ENCODE data around the gene CCDC170.

Gene CCDC170

GRCh38 chr6:151590742-151591141 is 96.9 kb downstream of the CCDC170 start:
- ChIA-PET POLR2A (no interaction called here), CTCF (interaction anchor here (1.3 kb wide), 1 partner anchor 10 kb away, joined by 4 read pairs; no protein-coding TSS in a partner anchor)
- no peak for DNase-seq (ENCODE audit: extremely low spot score)
- TF ChIP-seq CTCF (IDR thresholded peaks at IDR 0.05; ENCODE audit: control extremely low read depth, extremely low read depth, low read depth, missing control alignments), result no peak

- TF ChIP-seq CTCF (IDR thresholded peaks at IDR 0.05; ENCODE audit: control extremely low read depth, extremely low read depth, low read depth, missing control alignments), result no peak
- no peak for DNase-seq (ENCODE audit: extremely low spot score)
- CTCF ChIA-PET, result no interaction called here
- POLR2A ChIA-PET, result no interaction called here
These were observed 98.8 kb downstream of the CCDC170 start for GRCh38 chr6:151592449-151593159.

GRCh38 chr6:151609146-151609902 is 115.5 kb downstream of the CCDC170 start:
- TF ChIP-seq CTCF (IDR thresholded peaks at IDR 0.05; ENCODE audit: control extremely low read depth, extremely low read depth, low read depth, missing control alignments), result no peak
- ChIA-PET POLR2A (no interaction called here), CTCF (interaction anchor here (1.3 kb wide), 1 partner anchor 10 kb away, joined by 5 read pairs; no protein-coding TSS in a partner anchor)
- no peak for DNase-seq (ENCODE audit: extremely low spot score)

GRCh38 chr6:151610326-151610725 is 116.5 kb downstream of the CCDC170 start:
- no peak for TF ChIP-seq CTCF (IDR thresholded peaks at IDR 0.05; ENCODE audit: control extremely low read depth, extremely low read depth, low read depth, missing control alignments)
- ChIA-PET POLR2A (no interaction called here), CTCF (interaction anchor here (1.3 kb wide), 1 partner anchor 9 kb away, joined by 5 read pairs; no protein-coding TSS in a partner anchor)
- no peak for DNase-seq (ENCODE audit: extremely low spot score)

- TF ChIP-seq CTCF (IDR thresholded peaks at IDR 0.05; ENCODE audit: control extremely low read depth, extremely low read depth, low read depth, missing control alignments), result no peak
- ChIA-PET POLR2A (no interaction called here), CTCF (interaction anchor here (1.5 kb wide), 1 partner anchor 10 kb away, joined by 4 read pairs; no protein-coding TSS in a partner anchor)
- no peak for DNase-seq (ENCODE audit: extremely low spot score)
These were observed 120.8 kb downstream of the CCDC170 start for GRCh38 chr6:151614630-151615029.

- no peak for TF ChIP-seq CTCF (IDR thresholded peaks at IDR 0.05; ENCODE audit: control extremely low read depth, extremely low read depth, low read depth, missing control alignments)
- no peak for DNase-seq (ENCODE audit: extremely low spot score)
- POLR2A ChIA-PET, result no interaction called here
- CTCF ChIA-PET, result interaction anchor here (1.3 to 1.6 kb wide), 3 partner anchors 21 to 59 kb away, joined by 3 to 4 read pairs (median 3); no protein-coding TSS in a partner anchor
These were observed 122.3 kb downstream of the CCDC170 start for GRCh38 chr6:151616091-151616513.

Measured in GM10248 (cell line).